Measurements from ENCODE around the gene PBX2.
A peak's percentile ranks its signal among the peaks of the same experiment; 100 is the strongest.
"Not testable (repeated sequence)": the region's sequence is repeated elsewhere in the genome, so short reads cannot be mapped to it uniquely, and the experiment has no call there.

PBX2 gene

GRCh38 chr6:32190054-32190851, at the start of gene PBX2:
PBX2 (minus strand) TSS chr6:32190202; CDS start chr6:32189915, 287 bp downstream.
- peak; percentile 84 for DNase-seq (ENCODE audit: low read depth)

GRCh38 chr6:32239462-32239861, 49.5 kb upstream of the PBX2 start:
- DNase-seq (ENCODE audit: low read depth), result no peak

- no peak for DNase-seq (ENCODE audit: low read depth)
These were observed 44.9 kb upstream of the PBX2 start for GRCh38 chr6:32234934-32235333.

GRCh38 chr6:32226434-32226833, 36.4 kb upstream of the PBX2 start:
- DNase-seq (ENCODE audit: low read depth), result no peak

GRCh38 chr6:32224696-32225095, 34.7 kb upstream of the PBX2 start:
- no peak for DNase-seq (ENCODE audit: low read depth)

- no peak for DNase-seq (ENCODE audit: low read depth)
These were observed 33.5 kb upstream of the PBX2 start, which contains the start of gene NOTCH4 for GRCh38 chr6:32223258-32224235. NOTCH4 (minus strand) TSS chr6:32224067; CDS start chr6:32223928, 139 bp downstream.

- no peak for DNase-seq (ENCODE audit: low read depth)
These were observed 32.6 kb upstream of the PBX2 start for GRCh38 chr6:32222333-32223230.

- no peak for DNase-seq (ENCODE audit: low read depth)
These were observed 30.0 kb upstream of the PBX2 start for GRCh38 chr6:32220021-32220420.

GRCh38 chr6:32218167-32218566, 28.2 kb upstream of the PBX2 start:
- DNase-seq (ENCODE audit: low read depth), result no peak

GRCh38 chr6:32216998-32217397, 27.0 kb upstream of the PBX2 start:
- DNase-seq (ENCODE audit: low read depth), result no peak

- DNase-seq (ENCODE audit: low read depth), result no peak
These were observed 26.3 kb upstream of the PBX2 start for GRCh38 chr6:32216285-32216684.

GRCh38 chr6:32215617-32216016, 25.6 kb upstream of the PBX2 start:
- no peak for DNase-seq (ENCODE audit: low read depth)

- DNase-seq (ENCODE audit: low read depth), result no peak
These were observed 24.1 kb upstream of the PBX2 start for GRCh38 chr6:32214126-32214525.

GRCh38 chr6:32213649-32214048, 23.6 kb upstream of the PBX2 start:
- no peak for DNase-seq (ENCODE audit: low read depth)

- no peak for DNase-seq (ENCODE audit: low read depth)
These were observed 22.2 kb upstream of the PBX2 start for GRCh38 chr6:32212076-32212760.

- DNase-seq (ENCODE audit: low read depth), result not testable (repeated sequence)
These were observed 21.4 kb upstream of the PBX2 start for GRCh38 chr6:32211432-32211831.

GRCh38 chr6:32210191-32210601, 20.2 kb upstream of the PBX2 start:
- DNase-seq (ENCODE audit: low read depth), result no peak

- no peak for DNase-seq (ENCODE audit: low read depth)
These were observed 19.0 kb upstream of the PBX2 start for GRCh38 chr6:32208996-32209395.

- DNase-seq (ENCODE audit: low read depth), result no peak
These were observed 14.3 kb upstream of the PBX2 start for GRCh38 chr6:32204268-32204715.

GRCh38 chr6:32203426-32204267, 13.6 kb upstream of the PBX2 start:
- DNase-seq (ENCODE audit: low read depth), result no peak
